OCI-M1 (cell line): Measurements from ENCODE around the gene CAV2.

Experiments used
- DNase-seq: peaks from one replicate; lab custom pipeline; 2025; lab: John Stamatoyannopoulos, UW

The CAV2 gene

DNA sequence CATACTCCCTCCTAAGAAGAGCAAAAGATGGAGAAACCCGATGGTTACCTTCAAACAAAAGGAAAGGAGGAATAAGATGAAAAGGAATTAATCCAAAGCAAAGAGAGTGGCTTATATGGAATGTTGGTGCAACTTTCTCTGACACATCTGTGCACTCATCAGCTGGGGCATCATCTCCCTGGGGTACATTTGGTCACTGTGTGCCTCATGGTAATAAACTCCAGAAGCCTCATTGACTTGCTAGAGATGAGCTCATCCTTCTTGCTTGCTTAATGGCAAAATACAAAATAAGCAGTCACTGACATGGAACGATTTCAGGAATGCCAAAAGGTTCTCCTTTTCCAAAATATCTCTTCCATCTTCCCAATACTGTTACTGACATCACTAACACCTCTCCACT is 47.8 kb downstream of the CAV2 start:
- DNase-seq, result no peak

DNA sequence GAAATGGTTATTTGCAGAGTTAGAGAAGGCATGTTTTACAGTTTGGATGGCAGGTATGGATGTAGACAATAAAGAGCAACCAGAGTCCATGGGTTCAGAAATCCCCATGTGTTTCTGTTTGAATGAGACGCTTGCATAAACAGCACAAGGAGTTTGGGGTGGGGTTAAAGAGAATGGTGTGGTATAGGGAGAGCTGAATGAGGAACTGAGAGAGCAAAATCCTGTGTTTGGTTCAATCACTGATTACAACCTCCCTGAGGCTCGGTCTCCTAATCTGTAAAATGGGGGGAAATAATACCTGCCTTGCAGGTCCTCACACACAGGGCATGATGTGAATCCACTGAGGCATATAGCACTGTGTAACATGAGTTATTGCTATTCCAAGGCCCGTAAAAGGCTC is 49.0 kb downstream of the CAV2 start:
- no peak for DNase-seq

DNA sequence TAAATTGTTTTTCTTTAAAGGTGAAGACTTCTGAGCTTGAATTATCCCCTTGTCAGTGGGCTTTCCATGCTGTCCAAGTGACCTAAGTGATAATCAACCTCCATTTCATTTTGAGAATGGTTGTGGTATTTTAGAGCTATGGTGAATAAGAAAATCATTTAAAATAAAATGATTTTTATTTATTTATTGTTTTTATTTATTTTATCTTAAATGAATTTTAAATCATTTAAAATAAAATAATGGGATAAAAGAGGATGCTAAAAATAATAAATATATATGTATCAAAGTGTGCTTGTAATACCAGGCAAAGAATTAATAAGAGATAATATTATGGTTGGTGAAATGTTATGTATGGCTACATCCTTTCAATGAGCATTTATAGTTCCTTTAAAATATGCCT is 49.8 kb downstream of the CAV2 start:
- no peak for DNase-seq

DNA sequence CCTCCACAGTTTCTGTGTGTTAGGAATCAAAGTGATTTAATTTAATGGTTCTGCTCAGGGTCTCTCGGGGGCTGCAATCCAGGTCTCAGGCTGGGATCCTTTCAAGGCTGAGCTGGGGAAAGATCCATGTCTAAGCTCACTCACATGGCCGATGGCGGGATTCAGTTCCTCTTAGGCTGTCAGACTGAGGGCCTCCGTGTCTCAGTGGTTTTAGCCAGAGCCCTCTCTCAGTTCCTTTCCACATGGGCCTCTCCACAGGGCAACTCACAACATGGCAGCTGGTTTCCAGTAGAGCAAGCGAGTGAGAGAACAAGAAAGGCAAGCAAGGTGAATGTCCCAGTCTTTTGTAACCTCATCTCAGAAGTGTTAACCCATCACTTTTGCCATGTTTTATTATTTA is 52.2 kb downstream of the CAV2 start:
- DNase-seq, result no peak

- DNase-seq, result no peak
These were observed 53.1 kb downstream of the CAV2 start for GRCh38 chr7:116552602-116553001.

- DNase-seq, result no peak
These were observed 53.8 kb downstream of the CAV2 start for GRCh38 chr7:116553168-116553964.

DNA sequence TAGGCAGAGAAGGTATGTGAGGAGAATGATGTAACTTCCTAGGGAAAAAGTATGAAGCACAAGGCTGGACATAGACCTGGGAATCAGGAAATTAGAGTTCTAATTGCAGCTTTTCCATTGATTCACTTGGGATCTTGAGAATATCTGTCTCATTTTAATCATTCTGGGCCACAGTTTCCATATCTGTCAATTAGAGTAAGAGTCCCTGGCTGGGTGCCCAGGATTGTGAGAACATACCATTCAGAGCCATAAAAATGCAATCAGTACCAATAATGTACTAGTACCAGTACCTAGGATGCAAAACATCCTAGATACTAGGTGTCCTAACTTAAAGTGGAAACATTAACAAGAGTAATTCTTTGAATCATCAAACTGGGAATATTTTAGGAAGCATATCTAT is 54.9 kb downstream of the CAV2 start:
- no peak for DNase-seq

- no peak for DNase-seq
These were observed 55.4 kb downstream of the CAV2 start for GRCh38 chr7:116554911-116555310.

DNA sequence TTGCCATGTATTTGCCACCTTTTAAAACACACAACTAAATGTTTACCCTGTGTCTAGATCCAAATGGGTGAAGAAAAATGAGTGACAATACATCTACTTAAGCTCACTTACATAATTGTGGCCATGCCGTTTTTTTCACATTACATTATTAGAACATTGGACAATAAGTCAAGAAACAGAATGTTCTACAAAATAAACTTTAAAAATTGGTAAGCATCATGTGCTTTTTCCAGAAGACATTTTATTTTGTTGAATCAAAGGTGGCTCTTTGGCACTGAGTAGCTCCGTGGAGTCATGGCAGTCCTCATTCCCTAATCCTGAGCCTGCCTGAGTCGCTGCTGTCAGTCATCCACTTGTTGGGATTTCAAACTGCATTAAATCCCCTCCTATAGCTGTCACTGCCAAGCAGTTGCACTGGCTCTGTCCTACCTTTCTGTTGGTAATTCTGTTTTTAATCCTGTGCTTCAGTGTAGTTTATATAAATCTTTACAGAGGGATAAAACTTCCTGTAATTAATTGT is 57.6 kb downstream of the CAV2 start:
- no peak for DNase-seq

GRCh38 chr7:116557901-116558300 is 58.4 kb downstream of the CAV2 start:
- no peak for DNase-seq
